Fibroblast of pulmonary artery (primary cell): ENCODE results near the gene TP53TG5.

Experiments used
- DNase-seq: peaks from one replicate; pipeline ENCODE4 v3.0.0-alpha.2; 2010; ENCODE audit warnings: low read depth
- H3K4me3 ChIP-seq: replicated peaks from 2 replicates; pipeline ENCODE4 v1.5.1; 2011; ENCODE audit warnings: low read depth, mild to moderate bottlenecking, control low read depth, low read length, moderate library complexity
- CTCF ChIP-seq: IDR thresholded peaks from 2 replicates; pipeline ENCODE4 v1.5.1; 2011; ENCODE audit warnings: mild to moderate bottlenecking, control low read depth, low read length, inconsistent platforms; ENCODE audit errors: missing control alignments

The TP53TG5 gene

GRCh38 chr20:45345104-45345936 lies 32.8 kb downstream of the TP53TG5 start:
- no peak for DNase-seq
- H3K4me3 ChIP-seq = peak overlapping the region; percentile 82
- TF ChIP-seq CTCF = no peak

GRCh38 chr20:45344168-45344860 lies 33.8 kb downstream of the TP53TG5 start:
- no peak for TF ChIP-seq CTCF

GRCh38 chr20:45343532-45344167 lies 34.5 kb downstream of the TP53TG5 start:
- no peak for DNase-seq
- TF ChIP-seq CTCF = no peak
- peak overlapping the region; percentile 26 for H3K4me3 ChIP-seq

More at GRCh38 chr20:45344168-45344860, 33.8 kb downstream of the TP53TG5 start:
- peak overlapping the region; percentile 28 for H3K4me3 ChIP-seq
- DNase-seq = peak; percentile 89

- no peak for DNase-seq
- no peak overlapping the region for H3K4me3 ChIP-seq
- TF ChIP-seq CTCF = no peak
Observed at GRCh38 chr20:45342855-45343531, 35.1 kb downstream of the TP53TG5 start.

GRCh38 chr20:45341939-45342854 lies 35.9 kb downstream of the TP53TG5 start:
- peak; percentile 56 for DNase-seq
- no peak for TF ChIP-seq CTCF
- peak overlapping the region; percentile 17 for H3K4me3 ChIP-seq

GRCh38 chr20:45341579-45341938 lies 36.6 kb downstream of the TP53TG5 start:
- TF ChIP-seq CTCF = no peak
- no peak overlapping the region for H3K4me3 ChIP-seq

More at GRCh38 chr20:45341579-45341938, 36.6 kb downstream of the TP53TG5 start:
- DNase-seq = no peak
